NCI-H2107 (cell line): Measurements from ENCODE around the gene COL24A1.

Experiments
- DNase-seq: peaks from one replicate; lab custom pipeline; 2025; lab: John Stamatoyannopoulos, UW

The COL24A1 gene

DNA sequence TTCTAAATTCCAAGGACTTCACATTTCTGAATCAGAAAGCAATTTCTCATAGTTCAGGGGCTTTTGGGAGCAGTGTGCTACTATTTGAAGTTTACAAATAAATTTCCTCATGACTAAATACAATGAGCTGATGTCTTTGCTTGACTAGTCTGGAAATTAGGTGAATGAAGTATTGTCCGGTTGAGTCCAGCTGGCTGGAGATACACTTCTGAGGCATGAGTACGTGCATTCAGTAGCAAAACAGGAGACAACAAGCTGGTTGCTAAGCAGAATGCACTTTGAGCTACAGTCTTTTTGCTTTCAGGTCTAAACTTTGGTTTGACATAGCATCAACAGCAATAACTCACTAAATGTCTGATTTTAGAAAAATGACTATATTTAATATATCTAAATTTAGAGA lies 475.5 kb downstream of the COL24A1 start:
- DNase-seq, result no peak
